ENCODE data around the gene RNF125. TPM values are rescaled to one million over a fixed set of nuclear protein-coding genes. Genes with fewer than 3 reads are reported as not detected.

RNF125 gene
- total and polyA plus RNA-seq, 12 donors, result 0.92 to 7.7 (median 2.8) TPM

- DNase-seq (no peak), ATAC-seq (no peak)
- Histone ChIP-seq H3K4me3 (no peak overlapping the region), H3K4me1 (peaks cover 0 to 38% (median 13%) of the 10 kb centered on the region in 9 donors), H3K9me3 (no peaks in the 10 kb centered on the region), H3K27ac (no peak overlapping the region), H3K36me3 (peaks cover 0 to 5% (median 0%) of the 10 kb centered on the region in 9 donors), H3K27me3 (no peaks in the 10 kb centered on the region)
- no peak for TF ChIP-seq CTCF (IDR thresholded peaks at IDR 0.05)
- intact Hi-C loops (cut with DNase I), result loop anchor here in 1 of 10 donors (10.0 kb wide), 1 partner anchor 59 kb away; no protein-coding TSS in a partner anchor
- WGBS, 2 donors, result 84 to 89% methylated on average over 2 of the region's 2 CpGs
Measured at GRCh38 chr18:32025744-32026143, 7.1 kb downstream of the RNF125 start.

DNA sequence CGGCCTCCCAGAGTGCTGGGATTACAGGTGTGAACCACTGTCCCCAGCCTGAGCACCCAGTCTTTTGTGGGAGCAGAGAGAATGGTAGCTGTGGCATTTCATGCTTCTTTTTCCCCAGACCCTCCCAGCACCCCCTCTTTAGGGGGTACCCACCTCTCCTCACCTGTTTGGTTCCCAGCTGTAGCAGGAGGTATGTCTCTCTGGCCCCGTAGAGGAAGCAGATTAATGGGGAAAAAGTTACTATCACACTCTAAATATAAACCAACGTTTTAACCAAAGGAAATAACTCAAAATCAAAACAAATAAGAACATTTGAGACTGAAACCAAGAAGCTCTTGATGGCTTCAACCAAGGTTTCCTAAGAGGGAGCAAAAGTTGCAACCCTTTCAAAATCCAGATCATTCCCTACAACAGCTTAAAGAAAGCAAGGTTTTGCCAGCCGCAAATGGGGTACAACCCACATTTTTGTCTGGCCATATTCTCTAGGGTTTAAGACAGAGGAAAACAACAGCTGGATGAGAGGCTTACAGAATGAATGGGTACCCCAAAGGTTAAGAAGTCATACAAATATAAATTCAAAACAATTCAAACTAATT lies 8.0 kb downstream of the RNF125 start:
- Histone ChIP-seq H3K9me3 (no peaks in the 10 kb centered on the region), H3K27me3 (no peaks in the 10 kb centered on the region), H3K27ac (no peak overlapping the region), H3K4me1 (peaks cover 0 to 31% (median 13%) of the 10 kb centered on the region in 9 donors), H3K4me3 (no peak overlapping the region), H3K36me3 (peaks cover 0 to 7% (median 0%) of the 10 kb centered on the region in 9 donors)
- intact Hi-C loops (cut with DNase I), result loop anchor here in 1 of 10 donors (10.0 kb wide), 1 partner anchor 58 kb away; no protein-coding TSS in a partner anchor
- 63 to 70% methylated on average over 4 of the region's 4 CpGs for WGBS, 2 donors
- no peak for TF ChIP-seq CTCF (IDR thresholded peaks at IDR 0.05)
- no peak for DNase-seq
- no peak for ATAC-seq

- intact Hi-C loops (cut with DNase I), result loop anchor here in 1 of 10 donors (10.0 kb wide), 1 partner anchor 55 kb away; no protein-coding TSS in a partner anchor
- peaks cover 0 to 22% (median 6%) of the 10 kb centered on the region in 9 donors for H3K4me1 ChIP-seq
- 11 to 52% methylated on average over 1 of the region's 1 CpG for WGBS, 2 donors
- ATAC-seq, result no peak
- TF ChIP-seq CTCF (IDR thresholded peaks at IDR 0.05), result no peak
- no peaks in the 10 kb centered on the region for H3K9me3 ChIP-seq
- H3K27me3 ChIP-seq, result no peaks in the 10 kb centered on the region
- H3K4me3 ChIP-seq, result no peak overlapping the region
- no peak for DNase-seq
- no peak overlapping the region for H3K27ac ChIP-seq
- H3K36me3 ChIP-seq, result peaks cover 0 to 7% (median 0%) of the 10 kb centered on the region in 9 donors
Measured at GRCh38 chr18:32029558-32029957, 10.9 kb downstream of the RNF125 start.

DNA sequence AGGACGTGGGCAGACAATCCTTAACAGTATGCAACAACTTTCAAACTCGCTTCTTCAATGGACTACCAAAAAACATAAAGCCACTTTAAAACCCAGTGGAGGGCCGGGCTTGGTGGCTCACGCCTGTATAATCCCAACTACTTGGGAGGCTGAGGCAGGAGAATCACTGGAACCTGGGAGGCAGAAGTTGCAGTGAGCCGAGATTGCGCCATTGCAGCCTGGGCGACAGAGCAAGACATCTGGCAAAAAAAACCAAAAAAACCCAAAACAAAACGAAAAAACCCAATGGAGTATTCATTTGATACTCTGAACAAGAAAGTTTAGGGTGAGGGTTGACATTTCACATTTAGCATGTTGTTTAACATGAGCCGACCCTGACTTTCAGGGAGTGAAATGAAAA lies 14.0 kb downstream of the RNF125 start:
- H3K27me3 ChIP-seq, result no peaks in the 10 kb centered on the region
- no peaks in the 10 kb centered on the region for H3K9me3 ChIP-seq
- 91 to 93% methylated on average over 9 of the region's 9 CpGs for WGBS, 2 donors
- no peak for DNase-seq
- peaks cover 0 to 13% (median 0%) of the 10 kb centered on the region in 9 donors for H3K36me3 ChIP-seq
- ATAC-seq, result no peak
- no peak overlapping the region for H3K27ac ChIP-seq
- intact Hi-C loops (cut with DNase I), result no loop called here
- H3K4me3 ChIP-seq, result no peak overlapping the region
- TF ChIP-seq CTCF (IDR thresholded peaks at IDR 0.05), result no peak
- peaks cover 0 to 12% (median 0%) of the 10 kb centered on the region in 9 donors for H3K4me1 ChIP-seq

Data from heart right ventricle (tissue), 16 donors.